ENCODE data around the gene CHST1. TPM values are rescaled to one million over a fixed set of nuclear protein-coding genes. Genes with fewer than 3 reads are reported as not detected.

CHST1 gene
- total RNA-seq, 1 donor from 2014 or later, result 59.2 TPM

DNA sequence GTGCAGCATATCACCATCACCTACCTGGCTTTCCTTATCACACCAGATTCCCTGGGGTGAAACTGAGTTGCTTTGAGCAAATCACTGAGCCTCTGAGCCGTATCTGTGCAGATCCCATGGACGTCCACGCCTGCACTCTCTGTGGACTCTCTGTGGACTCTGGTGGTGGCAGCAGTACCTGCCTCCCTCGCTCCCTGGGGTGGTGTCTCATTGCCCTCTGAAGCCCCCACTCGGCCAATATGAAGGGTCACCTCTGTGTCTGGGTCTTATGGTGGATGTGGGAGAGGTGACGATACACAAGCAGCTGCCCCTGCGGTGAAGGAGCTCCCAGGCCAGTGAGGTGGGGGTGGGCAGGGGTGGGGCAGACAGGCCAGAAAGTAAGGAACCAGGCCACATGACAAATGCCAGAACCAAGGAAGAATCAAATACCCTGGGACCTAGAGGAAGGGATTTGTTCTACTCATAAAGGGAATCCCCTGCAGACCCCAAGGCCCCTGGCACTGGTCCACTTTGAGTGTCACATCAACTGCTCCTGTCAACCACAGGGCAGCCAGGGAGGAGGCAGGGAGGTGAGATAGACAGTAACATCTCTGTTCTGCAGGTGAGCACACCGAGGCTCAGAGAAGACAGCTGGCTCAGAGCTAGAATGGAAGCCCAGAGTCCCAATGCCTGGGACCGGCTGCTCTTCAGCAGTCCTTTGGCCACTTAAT lies 9.2 kb upstream of the CHST1 start:
- TF ChIP-seq CTCF (IDR thresholded peaks at IDR 0.05; ENCODE audit: partially characterized antibody, unreplicated experiment), result no peak
- no peak overlapping the region for H3K27ac Mint-ChIP-seq (ENCODE audit: unreplicated experiment)
- no peak overlapping the region for H3K4me3 Mint-ChIP-seq (ENCODE audit: unreplicated experiment)

GRCh38 chr11:45673441-45673840 lies 8.0 kb upstream of the CHST1 start:
- no peak for DNase-seq
- Mint-ChIP-seq H3K27ac (ENCODE audit: unreplicated experiment) (no peak overlapping the region), H3K4me3 (ENCODE audit: unreplicated experiment) (no peak overlapping the region), H3K9me3 (ENCODE audit: unreplicated experiment) (peaks cover 3% of the 10 kb centered on the region), H3K27me3 (ENCODE audit: unreplicated experiment) (peaks cover 3% of the 10 kb centered on the region), H3K36me3 (ENCODE audit: unreplicated experiment) (no peaks in the 10 kb centered on the region), H3K4me1 (ENCODE audit: low read depth, unreplicated experiment) (no peaks in the 10 kb centered on the region)
- no peak for TF ChIP-seq CTCF (IDR thresholded peaks at IDR 0.05; ENCODE audit: partially characterized antibody, unreplicated experiment)

More for the DNA sequence above, 9.2 kb upstream of the CHST1 start:
- Mint-ChIP-seq H3K36me3 (ENCODE audit: unreplicated experiment) (no peaks in the 10 kb centered on the region), H3K27me3 (ENCODE audit: unreplicated experiment) (peaks cover 3% of the 10 kb centered on the region), H3K9me3 (ENCODE audit: unreplicated experiment) (peaks cover 4% of the 10 kb centered on the region), H3K4me1 (ENCODE audit: low read depth, unreplicated experiment) (no peaks in the 10 kb centered on the region)
- DNase-seq, result no peak

GRCh38 chr11:45672593-45672992 lies 7.2 kb upstream of the CHST1 start:
- Mint-ChIP-seq H3K27ac (ENCODE audit: unreplicated experiment) (no peak overlapping the region), H3K27me3 (ENCODE audit: unreplicated experiment) (peaks cover 5% of the 10 kb centered on the region), H3K36me3 (ENCODE audit: unreplicated experiment) (no peaks in the 10 kb centered on the region), H3K9me3 (ENCODE audit: unreplicated experiment) (peaks cover 2% of the 10 kb centered on the region), H3K4me3 (ENCODE audit: unreplicated experiment) (no peak overlapping the region), H3K4me1 (ENCODE audit: low read depth, unreplicated experiment) (peaks cover 4% of the 10 kb centered on the region)
- no peak for DNase-seq
- no peak for TF ChIP-seq CTCF (IDR thresholded peaks at IDR 0.05; ENCODE audit: partially characterized antibody, unreplicated experiment)

GRCh38 chr11:45671246-45672171 lies 6.1 kb upstream of the CHST1 start:
- no peak for DNase-seq
- H3K9me3 Mint-ChIP-seq (ENCODE audit: unreplicated experiment), result peaks cover 2% of the 10 kb centered on the region
- peaks cover 15% of the 10 kb centered on the region for H3K4me1 Mint-ChIP-seq (ENCODE audit: low read depth, unreplicated experiment)
- TF ChIP-seq CTCF (IDR thresholded peaks at IDR 0.05; ENCODE audit: partially characterized antibody, unreplicated experiment), result no peak
- H3K36me3 Mint-ChIP-seq (ENCODE audit: unreplicated experiment), result no peaks in the 10 kb centered on the region
- H3K27ac Mint-ChIP-seq (ENCODE audit: unreplicated experiment), result no peak overlapping the region
- H3K27me3 Mint-ChIP-seq (ENCODE audit: unreplicated experiment), result peaks cover 5% of the 10 kb centered on the region
- H3K4me3 Mint-ChIP-seq (ENCODE audit: unreplicated experiment), result no peak overlapping the region
